D341Med (cell line): ENCODE results near the gene FKBP11.
A peak's percentile ranks its signal among the peaks of the same experiment; 100 is the strongest.
"Not testable (repeated sequence)": the region's sequence is repeated elsewhere in the genome, so short reads cannot be mapped to it uniquely, and the experiment has no call there.

Experiments used
- DNase-seq: peaks from one replicate; pipeline ENCODE4 v3.0.0; 2012; ENCODE audit warnings: low spot score

The FKBP11 gene

GRCh38 chr12:48954841-48955501 lies 29.7 kb upstream of the FKBP11 start:
- no peak for DNase-seq

GRCh38 chr12:48954061-48954460 lies 28.8 kb upstream of the FKBP11 start:
- no peak for DNase-seq

DNA sequence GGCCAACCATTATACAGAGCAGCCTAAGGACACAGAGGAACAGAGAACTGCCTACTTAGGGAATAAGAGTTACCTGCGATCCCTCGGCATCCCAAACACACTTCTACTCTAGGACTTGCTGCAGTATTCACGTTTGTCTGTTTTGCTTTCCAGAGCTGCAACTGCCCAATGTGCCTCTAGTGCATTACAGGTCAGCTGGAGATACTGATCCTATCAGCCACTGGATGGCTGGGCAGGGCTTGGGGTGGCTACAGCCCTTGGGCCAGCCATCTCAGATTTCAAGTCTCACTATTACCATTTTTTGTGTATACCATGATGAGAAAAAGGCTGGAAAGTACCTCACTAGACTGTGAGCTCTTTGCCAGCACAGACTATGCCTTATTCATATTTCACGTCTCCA lies 27.4 kb upstream of the FKBP11 start:
- no peak for DNase-seq

GRCh38 chr12:48947727-48948126 lies 22.4 kb upstream of the FKBP11 start:
- DNase-seq, result no peak

- DNase-seq, result no peak
These were observed 21.7 kb upstream of the FKBP11 start for GRCh38 chr12:48946943-48947342.

DNA sequence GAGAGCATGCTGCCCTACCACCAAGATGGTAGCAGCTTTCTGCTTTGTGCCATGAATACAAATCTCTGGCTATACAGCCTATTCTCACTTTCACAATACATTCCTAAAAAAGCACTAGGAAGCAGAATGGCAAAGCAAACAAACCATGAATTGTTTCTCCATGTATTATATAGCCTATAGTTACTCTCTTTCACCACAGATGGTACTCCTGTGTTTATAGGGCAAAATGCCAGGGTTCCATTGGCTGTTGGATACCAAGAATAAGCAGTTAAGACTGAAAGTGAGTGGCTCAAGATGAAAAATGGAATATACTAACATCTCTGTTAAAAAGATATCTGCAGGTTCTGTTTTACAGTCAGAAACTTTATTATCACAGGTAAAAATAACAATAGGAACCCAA lies 20.9 kb upstream of the FKBP11 start:
- DNase-seq, result no peak

- DNase-seq, result no peak
These were observed 17.9 kb upstream of the FKBP11 start for GRCh38 chr12:48943221-48943620.

- DNase-seq, result no peak
These were observed 14.9 kb upstream of the FKBP11 start for GRCh38 chr12:48940181-48940580.

GRCh38 chr12:48938805-48939204 lies 13.5 kb upstream of the FKBP11 start:
- DNase-seq, result no peak

DNA sequence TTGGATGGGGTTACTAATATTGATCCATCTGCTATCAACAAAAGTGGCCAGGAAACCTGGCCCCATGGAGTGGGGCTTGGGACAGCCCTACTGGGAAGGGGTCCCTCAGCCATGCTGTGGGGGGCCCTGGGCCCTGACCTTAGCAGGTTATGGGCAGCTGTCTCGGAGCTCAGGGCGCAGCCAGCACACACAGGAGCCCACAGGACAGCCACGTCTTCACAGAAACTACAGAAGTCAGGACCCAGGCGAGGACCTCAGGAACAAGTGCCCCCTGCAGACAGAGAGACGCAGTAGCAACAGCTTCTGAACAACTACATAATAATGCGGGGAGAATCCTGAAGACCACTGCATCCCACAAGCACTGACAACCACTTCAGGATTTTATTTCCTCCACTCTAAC lies 11.9 kb upstream of the FKBP11 start:
- DNase-seq, result peak; percentile 45

- DNase-seq, result peak; percentile 91
These were observed 11.2 kb upstream of the FKBP11 start for GRCh38 chr12:48936379-48936979.

DNA sequence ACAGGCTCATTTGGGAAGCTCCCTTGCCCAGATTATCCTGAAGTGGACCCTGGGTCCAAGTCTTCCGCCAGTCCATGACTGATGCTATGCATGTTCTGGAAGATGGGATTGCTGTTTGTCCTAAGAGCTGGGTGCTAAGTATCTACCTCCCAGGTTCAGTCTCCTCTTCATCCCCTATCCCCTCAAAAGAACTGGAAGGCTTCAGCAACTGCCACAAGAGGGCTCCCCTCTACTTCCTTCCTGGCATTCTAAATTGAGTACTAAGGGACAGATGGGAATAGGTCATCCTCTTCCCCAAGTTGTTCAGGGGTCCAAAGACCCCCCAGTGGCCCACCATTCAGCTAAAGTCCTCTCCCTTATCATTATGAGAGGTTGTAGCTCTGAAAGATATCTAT lies 9.0 kb upstream of the FKBP11 start:
- peak; percentile 46 for DNase-seq

GRCh38 chr12:48933664-48934311 lies 8.5 kb upstream of the FKBP11 start:
- no peak for DNase-seq

DNA sequence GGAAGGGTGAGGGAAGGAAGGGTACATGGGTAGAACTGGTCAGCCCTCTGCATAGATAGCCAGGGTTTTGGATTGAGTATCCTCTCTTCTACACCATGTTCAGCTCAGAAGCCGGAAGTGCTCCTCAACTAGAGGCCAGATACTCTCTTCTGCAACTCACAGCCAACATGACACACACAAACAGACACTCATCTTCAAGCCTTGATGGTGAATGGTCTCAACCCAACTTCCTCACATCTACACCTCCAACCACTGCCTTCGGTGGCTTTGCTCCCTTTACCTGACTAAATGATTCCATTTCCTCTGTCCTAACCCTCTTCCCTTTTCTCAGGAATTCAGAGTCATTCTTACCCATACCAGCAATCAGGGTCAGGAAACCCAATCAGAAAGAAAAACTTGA lies 7.6 kb upstream of the FKBP11 start:
- DNase-seq, result no peak

GRCh38 chr12:48930475-48930874 lies 5.2 kb upstream of the FKBP11 start:
- no peak for DNase-seq

GRCh38 chr12:48929551-48929950 lies 4.3 kb upstream of the FKBP11 start:
- no peak for DNase-seq

GRCh38 chr12:48927261-48927660 lies 2.0 kb upstream of the FKBP11 start:
- no peak for DNase-seq

- peak; percentile 77 for DNase-seq
These were observed 532 bp downstream of the FKBP11 start for GRCh38 chr12:48924617-48925303.

DNA sequence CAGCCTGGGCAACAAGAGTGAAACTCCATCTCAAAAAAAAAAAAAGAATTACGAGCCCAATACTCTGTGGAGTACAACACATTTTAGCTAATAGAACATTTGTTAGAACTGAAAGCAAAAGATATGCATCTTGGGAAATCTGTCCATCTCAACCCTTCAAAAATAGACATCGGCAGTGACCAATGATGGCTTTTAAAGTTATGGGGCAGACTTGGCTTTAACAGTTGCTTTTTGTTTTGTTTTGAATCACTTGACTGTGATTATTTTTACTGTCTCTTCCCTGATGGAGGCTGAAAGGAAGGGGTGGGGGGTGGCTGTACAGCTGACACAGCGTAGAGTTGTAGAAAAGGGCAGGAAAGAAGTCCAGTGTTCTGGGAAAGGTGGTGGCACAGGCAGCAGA lies 2.2 kb downstream of the FKBP11 start:
- no peak for DNase-seq

- DNase-seq, result no peak
These were observed 7.3 kb downstream of the FKBP11 start for GRCh38 chr12:48917857-48918537.

DNA sequence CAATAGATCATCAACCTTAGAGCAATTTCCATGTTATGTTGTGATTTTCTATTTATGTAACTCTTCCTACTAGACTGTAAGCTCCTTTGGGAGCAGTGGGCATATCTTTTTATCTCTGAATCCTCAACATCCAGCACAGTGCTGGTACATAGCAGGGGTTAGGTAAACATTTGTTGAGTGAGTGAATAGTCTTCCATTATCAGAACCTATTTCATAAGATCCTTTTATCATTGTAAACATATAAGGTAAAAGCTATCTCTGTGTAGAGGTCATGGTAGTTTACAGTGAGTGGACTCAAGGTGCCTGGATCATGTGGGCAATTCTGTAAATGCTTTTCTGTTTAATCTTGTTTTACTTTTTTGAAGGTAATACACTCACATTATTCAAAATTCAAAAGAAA lies 15.1 kb downstream of the FKBP11 start:
- no peak for DNase-seq

DNA sequence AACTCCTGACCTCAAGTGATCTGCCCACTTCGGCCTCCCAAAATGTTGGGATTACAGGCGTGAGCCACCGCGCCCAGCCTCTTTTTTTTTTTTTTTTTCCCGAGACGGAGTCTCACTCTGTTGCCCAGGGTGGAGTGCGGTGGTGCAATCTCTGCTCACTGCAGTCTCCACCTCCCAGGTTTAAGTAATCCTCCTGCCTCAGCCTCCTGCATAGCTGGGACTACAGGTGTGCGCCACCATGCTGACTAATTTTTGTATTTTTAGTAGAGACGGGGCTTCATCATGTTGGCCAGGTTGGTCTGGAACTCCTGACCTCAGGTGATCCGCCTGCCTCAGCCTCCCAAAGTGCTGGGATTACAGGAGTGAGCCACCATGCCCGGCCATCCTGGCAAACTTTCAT lies 15.6 kb downstream of the FKBP11 start:
- DNase-seq, result not testable (repeated sequence)

- no peak for DNase-seq
These were observed 18.0 kb downstream of the FKBP11 start for GRCh38 chr12:48907245-48907644.
